ENCODE data around the gene KLHL13.
"Not testable (repeated sequence)": the region's sequence is repeated elsewhere in the genome, so short reads cannot be mapped to it uniquely, and the experiment has no call there.

The KLHL13 gene

GRCh38 chrX:117990438-117990837 is 126.2 kb downstream of the KLHL13 start:
- DNase-seq (ENCODE audit: low read depth) = no peak

- no peak for DNase-seq (ENCODE audit: low read depth)
Measured at GRCh38 chrX:117989512-117989911, 127.1 kb downstream of the KLHL13 start.

- no peak for DNase-seq (ENCODE audit: low read depth)
Measured at GRCh38 chrX:117987373-117987772, 129.2 kb downstream of the KLHL13 start.

- no peak for DNase-seq (ENCODE audit: low read depth)
Measured at GRCh38 chrX:117985241-117985640, 131.4 kb downstream of the KLHL13 start.

GRCh38 chrX:117982694-117983392 is 133.8 kb downstream of the KLHL13 start:
- DNase-seq (ENCODE audit: low read depth) = no peak

DNA sequence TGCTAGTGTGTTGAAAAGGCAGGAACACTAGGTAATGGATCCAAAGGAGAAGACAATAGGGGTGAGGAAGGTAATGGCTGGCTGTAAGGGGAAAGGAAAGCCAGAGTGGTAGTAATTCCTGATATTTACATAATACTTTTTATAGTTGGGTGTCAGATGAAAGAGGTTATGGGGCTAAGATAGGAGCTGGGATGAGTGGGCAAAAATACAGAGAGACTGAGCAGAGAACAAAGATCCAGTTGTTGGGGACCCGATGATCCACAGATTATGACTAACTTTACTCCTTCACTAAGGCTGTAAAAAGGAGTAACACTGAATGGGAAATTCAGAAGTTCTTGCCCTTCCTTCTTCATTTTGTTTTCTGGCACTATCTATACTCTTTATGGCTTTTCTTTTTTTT is 138.2 kb downstream of the KLHL13 start:
- DNase-seq (ENCODE audit: low read depth) = no peak

DNA sequence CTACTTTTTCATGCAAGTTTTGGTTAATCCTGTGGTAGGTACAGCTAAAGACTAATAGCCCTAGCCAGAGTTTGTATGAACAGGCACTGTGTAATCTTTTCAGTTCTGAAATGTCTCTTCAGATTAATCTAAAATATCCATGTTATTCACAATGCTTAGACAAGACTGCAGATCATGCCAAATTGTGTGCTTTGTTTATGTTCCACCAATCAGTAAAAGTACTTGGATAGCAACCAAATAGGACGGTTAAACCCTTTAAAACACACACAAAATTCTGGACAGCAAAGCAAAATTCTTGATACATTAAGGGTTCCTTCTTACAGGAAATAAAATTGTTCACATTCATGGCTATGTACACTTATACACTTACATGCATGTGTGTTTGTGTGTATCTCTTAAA is 139.1 kb downstream of the KLHL13 start:
- no peak for DNase-seq (ENCODE audit: low read depth)

DNA sequence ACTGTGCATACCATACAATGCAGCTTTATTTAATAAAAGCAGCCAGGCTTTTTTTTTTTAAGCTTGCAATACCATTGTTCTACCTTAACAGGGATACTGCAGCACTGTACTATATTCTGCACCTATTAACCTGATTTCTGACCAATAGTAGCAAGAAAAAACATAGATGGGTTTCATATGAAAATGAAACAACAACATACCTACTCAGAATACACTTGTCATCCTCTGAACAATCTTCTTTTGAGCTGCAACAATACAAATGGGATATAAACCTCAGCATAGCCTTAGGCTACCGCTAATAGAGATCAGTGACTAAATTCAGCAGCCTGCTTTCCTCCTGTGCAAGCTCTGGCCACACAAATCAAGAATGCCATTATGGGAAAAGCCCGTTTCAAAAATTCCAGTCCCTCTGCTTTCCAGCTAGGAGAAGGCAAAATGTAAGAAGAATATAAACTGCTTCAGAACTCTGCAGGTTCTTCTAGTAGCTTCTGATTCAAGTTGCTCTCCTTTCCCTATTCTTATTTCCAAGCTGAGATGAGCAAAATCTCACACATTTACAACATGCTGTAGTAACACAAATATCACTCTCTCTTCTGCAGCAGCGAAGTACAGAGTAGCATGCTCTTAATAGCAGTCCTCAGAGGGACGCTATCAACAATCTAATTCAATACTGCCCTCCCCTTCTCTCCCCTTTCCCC is 143.4 kb downstream of the KLHL13 start:
- no peak for DNase-seq (ENCODE audit: low read depth)

- DNase-seq (ENCODE audit: low read depth) = no peak
Measured at GRCh38 chrX:117972711-117973109, 143.9 kb downstream of the KLHL13 start.

- no peak for DNase-seq (ENCODE audit: low read depth)
Measured at GRCh38 chrX:117969782-117970181, 146.8 kb downstream of the KLHL13 start.

GRCh38 chrX:117969328-117969727 is 147.3 kb downstream of the KLHL13 start:
- DNase-seq (ENCODE audit: low read depth) = no peak

DNA sequence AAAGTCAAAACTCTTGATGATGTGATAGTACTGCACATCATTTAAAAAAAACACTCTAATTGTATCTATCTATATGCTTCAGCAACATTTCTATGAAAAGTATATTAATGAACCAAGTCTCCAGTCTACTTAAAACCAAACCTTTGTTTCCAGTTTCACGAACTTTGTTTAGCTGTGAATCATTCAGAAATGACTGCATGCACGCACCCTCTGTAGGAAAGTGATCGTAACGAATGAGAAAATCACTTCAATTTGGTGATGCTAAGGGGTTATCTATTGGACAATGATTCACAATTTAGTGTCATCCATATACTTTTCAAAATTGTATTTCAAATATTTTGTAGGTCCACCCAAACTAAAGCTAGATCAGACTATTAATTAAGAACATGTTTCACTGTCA is 157.6 kb downstream of the KLHL13 start:
- no peak for DNase-seq (ENCODE audit: low read depth)

GRCh38 chrX:117957128-117957527 is 159.5 kb downstream of the KLHL13 start:
- DNase-seq (ENCODE audit: low read depth) = no peak

DNA sequence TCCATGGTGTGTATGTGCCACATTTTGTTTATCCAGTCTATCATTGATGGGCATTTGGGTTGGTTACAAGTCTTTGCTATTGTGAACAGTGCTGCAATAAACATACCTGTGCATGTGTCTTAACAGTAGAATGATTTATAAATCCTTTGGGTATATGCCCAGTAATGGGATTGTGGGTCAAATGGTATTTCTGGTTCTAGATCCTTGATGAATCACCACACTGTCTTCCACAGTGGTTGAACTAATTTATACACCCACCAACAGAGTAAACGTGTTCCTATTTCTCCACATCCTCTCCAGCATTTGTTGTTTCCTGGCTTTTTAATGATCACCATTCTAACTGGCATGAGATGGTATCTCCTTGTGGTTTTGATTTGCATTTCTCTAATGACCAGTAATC is 177.3 kb downstream of the KLHL13 start:
- not testable (repeated sequence) for DNase-seq (ENCODE audit: low read depth)

DNA sequence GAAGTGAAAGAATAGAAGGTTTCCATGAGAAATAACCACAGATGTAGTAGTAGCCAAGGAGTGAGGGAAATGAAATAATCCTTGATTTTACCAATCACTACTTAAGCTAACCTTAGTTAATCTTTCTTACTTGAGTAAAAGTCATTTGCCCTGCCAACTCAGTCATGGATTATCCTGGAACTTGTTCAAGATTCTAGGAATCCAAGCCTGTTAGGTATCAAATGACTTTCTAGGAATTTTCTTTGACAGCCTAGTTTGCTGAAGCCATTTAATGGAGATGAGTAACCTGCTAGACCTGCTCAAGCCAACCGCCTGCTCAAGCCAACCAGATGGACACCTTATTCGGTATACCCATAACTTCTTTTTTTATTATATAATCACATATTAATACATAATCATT is 180.5 kb downstream of the KLHL13 start:
- no peak for DNase-seq (ENCODE audit: low read depth)

DNA sequence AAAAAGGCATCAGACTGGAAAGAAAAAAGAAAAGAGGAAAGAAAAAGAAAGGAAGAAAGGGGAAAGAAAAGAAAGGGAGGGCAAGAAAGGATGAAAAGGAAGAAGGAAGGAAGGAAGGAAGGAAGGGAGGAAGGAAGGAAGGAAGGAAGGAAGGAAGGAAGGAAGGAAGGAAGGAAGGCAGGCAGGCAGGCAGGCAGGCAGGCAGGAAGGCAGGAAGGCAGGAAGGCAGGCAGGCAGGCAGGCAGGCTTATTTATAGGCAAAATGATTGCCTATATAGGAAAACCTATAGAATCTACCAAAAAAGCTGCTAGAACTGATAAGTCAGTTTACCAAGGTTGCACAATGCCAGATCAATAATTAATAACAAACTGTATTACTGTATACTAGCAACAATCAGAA is 186.5 kb downstream of the KLHL13 start:
- not testable (repeated sequence) for DNase-seq (ENCODE audit: low read depth)

- no peak for DNase-seq (ENCODE audit: low read depth)
Measured at GRCh38 chrX:117919755-117920154, 196.9 kb downstream of the KLHL13 start.

DNA sequence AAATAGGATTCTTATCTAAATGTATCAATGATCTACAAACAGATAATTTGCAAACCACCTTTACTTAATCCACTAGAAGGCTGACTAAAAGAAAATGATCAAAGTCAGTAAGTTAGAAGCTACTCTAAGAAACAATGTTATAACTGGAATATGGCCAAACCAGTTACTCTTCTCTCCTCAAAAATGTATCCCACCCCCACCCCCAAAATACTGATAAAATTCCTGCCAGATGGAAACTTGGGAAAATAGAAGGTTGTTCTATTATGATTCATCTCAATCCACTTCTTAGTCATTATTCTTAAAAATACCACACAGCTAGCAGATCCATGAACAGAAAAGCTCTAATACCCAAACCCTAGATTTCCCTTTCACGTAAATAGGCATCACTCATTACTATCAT is 206.4 kb downstream of the KLHL13 start:
- DNase-seq (ENCODE audit: low read depth) = no peak

DNA sequence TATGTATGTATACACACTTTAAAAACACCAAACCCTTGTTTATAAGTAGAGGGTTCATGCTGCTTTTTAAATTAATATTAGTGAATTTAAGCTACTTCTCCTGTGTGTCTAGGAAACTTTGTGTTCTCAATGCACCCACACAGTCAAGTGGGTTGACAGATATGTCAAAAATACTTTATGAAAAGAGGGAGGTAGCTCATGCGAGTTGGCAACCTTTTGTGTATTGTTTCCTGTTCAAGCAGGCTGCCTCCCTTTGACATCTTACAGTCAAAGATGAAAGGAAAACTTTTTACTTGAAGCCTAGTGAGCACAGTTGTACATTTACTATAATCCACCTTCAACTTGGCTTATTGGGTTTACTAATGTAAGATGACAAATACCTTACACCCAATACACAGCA is 218.4 kb downstream of the KLHL13 start:
- no peak for DNase-seq (ENCODE audit: low read depth)

DNA sequence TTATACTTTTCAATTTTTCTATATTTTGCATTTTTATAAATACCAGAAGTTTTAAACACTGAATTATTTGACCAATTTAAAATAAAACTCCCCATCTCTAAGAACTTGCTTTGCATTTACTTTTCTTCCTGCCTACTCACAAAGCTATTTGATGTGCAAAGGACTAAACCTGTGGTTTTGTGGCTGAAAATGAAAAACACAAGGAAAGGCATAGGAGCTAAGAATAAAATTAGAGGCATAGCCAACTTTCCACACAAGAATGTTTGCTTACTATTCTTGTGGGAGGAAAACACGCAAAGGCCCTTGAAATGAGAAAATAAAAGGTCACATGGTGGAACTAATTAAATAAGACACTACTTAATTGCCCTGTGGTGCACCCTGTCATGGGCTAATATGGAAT is 221.2 kb downstream of the KLHL13 start:
- DNase-seq (ENCODE audit: low read depth) = no peak

- DNase-seq (ENCODE audit: low read depth) = no peak
Measured at GRCh38 chrX:117892469-117892868, 224.1 kb downstream of the KLHL13 start.

GRCh38 chrX:117871796-117872195 is 244.8 kb downstream of the KLHL13 start:
- no peak for DNase-seq (ENCODE audit: low read depth)

- DNase-seq (ENCODE audit: low read depth) = no peak
Measured at GRCh38 chrX:117860517-117860916, 256.1 kb downstream of the KLHL13 start.

DNA sequence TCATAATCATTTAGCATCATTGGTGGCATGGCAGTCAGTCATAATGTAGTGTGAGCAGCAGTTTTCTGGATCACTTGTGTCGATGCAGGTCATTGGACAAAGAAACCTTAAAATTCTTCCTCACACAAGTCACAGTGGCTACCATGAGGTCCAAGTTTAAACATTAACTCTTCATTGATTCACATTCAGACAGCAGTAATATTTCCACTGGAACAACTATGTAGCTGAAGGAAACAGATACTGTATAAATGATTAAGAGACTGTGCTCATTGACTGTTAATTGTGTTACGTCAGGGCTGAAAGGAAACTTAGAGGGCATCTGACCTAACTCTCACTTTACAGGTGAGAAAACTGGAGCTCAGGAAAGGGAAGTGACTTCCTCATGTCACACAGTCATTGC is 261.8 kb downstream of the KLHL13 start:
- no peak for DNase-seq (ENCODE audit: low read depth)
